K562 (cell line): ENCODE measurements around the gene NOSIP. TPM values are rescaled to one million over a fixed set of nuclear protein-coding genes. Genes with fewer than 3 reads are reported as not detected.

Source experiments
- ATAC-seq: fragments of 200-7000 bp; cut with Tn5 transposase; 3 replicates; pipeline ENCODE4 v1.9.1; 2020; ENCODE audit warnings: moderate library complexity
- BruUV-seq: library from RNA; stranded (reverse); fragments of 400-500 nt; replicated peaks from 2 replicates; lab custom pipeline; 2021; lab: Mats Ljungman, UMichigan
- CTCF ChIA-PET: fragments of 300-600 bp; formaldehyde crosslinking; extraction: SDS; loops from one replicate; lab custom pipeline; 2021; ENCODE audit warnings: low intra/inter-chr PET ratio; lab: Yijun Ruan, JAX
- POLR2A ChIA-PET: fragments of 300-600, 350-650 bp; sonication (Branson Sonifier 250); formaldehyde crosslinking; extraction: SDS; loops from one replicate; lab custom pipeline; 2021; ENCODE audit warnings: antibody characterized with exemption, inconsistent platforms; lab: Yijun Ruan, JAX
- DNase-seq, 4 experiments: peaks; one replicate each; pipeline versions ENCODE4 v3.0.0 to v3.0.0-alpha.2; 2011 to 2018; ENCODE audit warnings: low spot score in 3 of 4, mixed read lengths in 3 of 4; ENCODE audit errors: extremely low read depth in 1 of 4
- FAIRE-seq: peaks from 2 replicates; lab custom pipeline; 2011; peaks lifted over from hg19 to GRCh38; lab: Jason Lieb, UNC
- H2AFZ ChIP-seq: 2 replicates; pipeline ENCODE4 v1.6.0; 2011; ENCODE audit warnings: low read depth, low read length, control low read depth, inconsistent platforms
- H3K27ac ChIP-seq: fragments of 200-600 bp; 3 replicates; pipeline ENCODE4 v1.8.0; 2011; ENCODE audit warnings: low read depth, mild to moderate bottlenecking, control low read depth, inconsistent platforms, low read length, moderate library complexity, mixed read lengths; ENCODE audit errors: extremely low read depth
- H3K27me3 ChIP-seq, 2 experiments: fragments of 300-600 bp in 1 of 2; 2 replicates in 1 of 2; 3 replicates in 1 of 2; pipeline versions ENCODE4 v1.6.0 to v1.8.0; 2011; ENCODE audit warnings: inconsistent platforms in 2 of 2, low read length in 2 of 2, mild to moderate bottlenecking in 1 of 2, mixed read lengths in 1 of 2, moderate library complexity in 1 of 2; ENCODE audit not compliant: control insufficient read depth in 2 of 2, insufficient read depth in 2 of 2
- H3K36me3 ChIP-seq: fragments of 300-600 bp; 3 replicates; pipeline ENCODE4 v1.8.0; 2011; ENCODE audit warnings: mild to moderate bottlenecking, low read length, inconsistent platforms; ENCODE audit not compliant: control insufficient read depth, insufficient read depth
- H3K4me1 ChIP-seq, 2 experiments: fragments of 200-600 bp in 1 of 2; replicated peaks in 1 of 2; 2 replicates in 1 of 2; 3 replicates in 1 of 2; pipeline versions ENCODE4 v1.5.1 to v1.8.0; 2011; ENCODE audit warnings: inconsistent platforms in 2 of 2, low read length in 2 of 2, mild to moderate bottlenecking in 1 of 2, mixed read lengths in 1 of 2, moderate library complexity in 1 of 2; ENCODE audit not compliant: control insufficient read depth in 2 of 2, insufficient read depth in 2 of 2
- H3K4me2 ChIP-seq: 2 replicates; pipeline ENCODE4 v1.6.1; 2011; ENCODE audit warnings: low read length, control low read depth, inconsistent platforms, mixed read lengths; ENCODE audit not compliant: insufficient read depth
- H3K4me3 ChIP-seq: fragments of 200-600 bp; sonication (generic), shearing (Covaris generic); 2 replicates; pipeline ENCODE4 v1.5.1; 2016; ENCODE audit warnings: control low read depth, inconsistent platforms
- H3K79me2 ChIP-seq: fragments of 200-600 bp; 3 replicates; pipeline ENCODE4 v1.8.0; 2011; ENCODE audit warnings: low read length, inconsistent platforms; ENCODE audit not compliant: control insufficient read depth, insufficient read depth
- H3K9ac ChIP-seq, 2 experiments: 2 replicates each; pipeline versions ENCODE4 v1.6.0 to v1.6.1; 2011; ENCODE audit warnings: low read depth in 2 of 2, low read length in 2 of 2, control low read depth in 1 of 2, inconsistent platforms in 1 of 2, mild to moderate bottlenecking in 1 of 2, mixed read lengths in 1 of 2; ENCODE audit not compliant: insufficient read depth in 1 of 2
- H3K9me1 ChIP-seq: one replicate; pipeline ENCODE4 v1.6.0; 2011; ENCODE audit warnings: inconsistent platforms, mild to moderate bottlenecking, low read length, moderate library complexity; ENCODE audit not compliant: control insufficient read depth, insufficient read depth
- H3K9me3 ChIP-seq: replicated peaks from 2 replicates; pipeline ENCODE4 v1.5.1; 2011; ENCODE audit warnings: low read depth, low read length, inconsistent platforms; ENCODE audit not compliant: control insufficient read depth, insufficient read depth
- H4K20me1 ChIP-seq: replicated peaks from 2 replicates; pipeline ENCODE4 v1.6.1; 2011; ENCODE audit warnings: low read length, inconsistent platforms, mixed read lengths; ENCODE audit not compliant: control insufficient read depth, insufficient read depth
- HDAC1 ChIP-seq, 2 experiments: fragments of 450-650 bp; IDR thresholded peaks; 2 replicates each; pipeline ENCODE4 v1.6.1; 2016 to 2017; ENCODE audit warnings: inconsistent platforms in 1 of 2, mild to moderate bottlenecking in 1 of 2, moderate library complexity in 1 of 2
- MAX ChIP-seq: sonication (generic); formaldehyde crosslinking; IDR thresholded peaks from 2 replicates; pipeline ENCODE4 v1.9.0; 2022; ENCODE audit warnings: mild to moderate bottlenecking, missing genetic modification reagents
- MEF2D ChIP-seq: conservative IDR thresholded peaks from 2 replicates; pipeline ENCODE4 v1.6.1; 2016; ENCODE audit warnings: low read depth, missing genetic modification characterization, missing compliant biosample characterization
- NONO ChIP-seq, 2 experiments: fragments of 200-400 bp in 1 of 2; fragments of 450-650 bp in 1 of 2; formaldehyde crosslinking in 1 of 2; IDR thresholded peaks; 2 replicates each; pipeline ENCODE4 v1.6.1; 2017; ENCODE audit warnings: low read depth in 2 of 2, mild to moderate bottlenecking in 2 of 2, moderate library complexity in 2 of 2, low read length in 1 of 2
- SMARCB1 ChIP-seq: IDR thresholded peaks from 2 replicates; pipeline ENCODE4 v1.6.1; 2011; ENCODE audit warnings: improper control_type of control experiment, low read depth; ENCODE audit not compliant: insufficient read length
- STAG1 ChIP-seq: sonication (generic); formaldehyde crosslinking; IDR thresholded peaks from 2 replicates; pipeline ENCODE4 v1.5.0; 2020; ENCODE audit warnings: missing genetic modification reagents, borderline replicate concordance
- TFAM ChIP-seq: fragments of 250-450 bp; sonication (Bioruptor Pico); conservative IDR thresholded peaks from 2 replicates; pipeline ENCODE4 v1.5.0; 2021; ENCODE audit warnings: mild to moderate bottlenecking, moderate library complexity
- THRAP3 ChIP-seq: fragments of 450-650 bp; IDR thresholded peaks from 2 replicates; pipeline ENCODE4 v1.6.1; 2016; ENCODE audit warnings: mild to moderate bottlenecking, inconsistent platforms, borderline replicate concordance
- ZNF780A ChIP-seq: fragments of 250-450 bp; sonication (Bioruptor Pico); IDR thresholded peaks from 2 replicates; pipeline ENCODE4 v1.5.0; 2021; ENCODE audit warnings: mild to moderate bottlenecking
- WGBS: fragments of 100-300 bp; shearing (Covaris generic); methylation state at CpG from one replicate; pipeline ENCODE4 v1.1.6; 2016; ENCODE audit warnings: low coverage, mixed read lengths; ENCODE audit not compliant: insufficient coverage; ENCODE audit errors: missing lambda C conversion rate; 5-methylcytosine and 5-hydroxymethylcytosine counted together
- in situ Hi-C: fragments of 300-500 bp; cut with MboI; formaldehyde crosslinking; loops from 4 replicates; pipeline ENCODE4 v1.15.0; 2018; ENCODE audit warnings: inconsistent platforms, mixed read lengths
- intact Hi-C: fragments of 100-400 bp; cut with micrococcal nuclease; formaldehyde crosslinking; loops from 2 replicates; pipeline ENCODE4 v1.14.2; 2022
- polyA plus RNA-seq, 8 experiments: library from polyadenylated mRNA; depleted of rRNA in 4 of 8; stranded (reverse) in 5 of 8; unstranded in 3 of 8; fragments of >200 nt; fragmentation: Nextera tagmentation in 2 of 8; fragmentation: Illumina TruSeq in 1 of 8; extraction: Ambion mirVana in 2 of 8; extraction: Trizol in 1 of 8; gene quantifications; 2 replicates each; pipeline versions ENCODE4 v1.2.1 to v1.2.3, GENCODE V29; 2011 to 2014; ENCODE audit warnings: inconsistent platforms in 1 of 8, missing spikeins in 1 of 8
- total RNA-seq, 7 experiments: library from RNA; depleted of rRNA in 6 of 7; stranded (reverse); fragments of >200 nt in 6 of 7; fragmentation: Illumina TruSeq in 2 of 7; extraction: Trizol in 2 of 7; gene quantifications; 2 replicates each; pipeline versions ENCODE4 v1.2.1 to v1.2.3, GENCODE V29; 2011 to 2021; ENCODE audit warnings: low replicate concordance in 1 of 7
- TF ChIP-seq, protein P1 (sequence below): fragments of 250-450 bp; sonication (Bioruptor Pico); IDR thresholded peaks from 2 replicates; pipeline ENCODE4 v1.4.0; 2020; ENCODE audit warnings: borderline replicate concordance
- TF ChIP-seq, protein P2 (sequence below): sonication (generic); formaldehyde crosslinking; IDR thresholded peaks from 2 replicates; pipeline ENCODE4 v1.8.0; 2022; ENCODE audit warnings: missing genetic modification reagents, mild to moderate bottlenecking, moderate library complexity, borderline replicate concordance

NOSIP gene
- total and polyA plus RNA-seq, 9 of the 15 experiments (the other 6 are each of a cell fraction or from before 2014, with no cell fraction given), result 14.4 to 153 (median 79.9) TPM

DNA sequence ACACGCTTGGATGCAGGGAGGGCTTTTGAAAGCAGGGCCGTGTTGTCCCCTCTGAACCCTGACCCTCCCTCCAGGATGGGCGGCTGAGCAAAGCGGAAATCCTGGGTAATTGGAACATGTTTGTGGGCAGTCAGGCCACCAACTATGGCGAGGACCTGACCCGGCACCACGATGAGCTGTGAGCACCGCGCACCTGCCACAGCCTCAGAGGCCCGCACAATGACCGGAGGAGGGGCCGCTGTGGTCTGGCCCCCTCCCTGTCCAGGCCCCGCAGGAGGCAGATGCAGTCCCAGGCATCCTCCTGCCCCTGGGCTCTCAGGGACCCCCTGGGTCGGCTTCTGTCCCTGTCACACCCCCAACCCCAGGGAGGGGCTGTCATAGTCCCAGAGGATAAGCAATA lies 37.3 kb downstream of the NOSIP start:
- 65% methylated on average over 12 of the region's 14 CpGs for WGBS
- intact Hi-C loops, result no loop called here
- ChIA-PET POLR2A (interaction anchor here (1.5 kb wide), 1 partner anchor 8 kb away, joined by 5 read pairs; no protein-coding TSS in a partner anchor), CTCF (interaction anchor here (0.6 kb wide), 1 partner anchor 33 kb away, joined by 3 read pairs; no protein-coding TSS in a partner anchor)
- Histone ChIP-seq H2AFZ (no peak overlapping the region), H3K27ac (no peak overlapping the region), H3K9me1 (no peaks in the 10 kb centered on the region), H3K4me3 (no peak overlapping the region), H3K4me1 (peaks cover 2 to 9% of the 10 kb centered on the region in 2 experiments; a peak in 2 of 5 replicates), H3K4me2 (no peak overlapping the region), H3K9ac (no peak overlapping the region), H3K9me3 (no peaks in the 10 kb centered on the region), H3K36me3 (0 out of 3 replicates have a peak, but pooled peaks cover 3% of the 10 kb centered on the region), H4K20me1 (no peaks in the 10 kb centered on the region), H3K27me3 (no peaks in the 10 kb centered on the region), H3K79me2 (no peaks in the 10 kb centered on the region)
- DNase-seq, result peak in 1 of 4 experiments; percentile 9
- in situ Hi-C loops, result loop anchor here (5.0 kb wide), 1 partner anchor 36 kb away; no protein-coding TSS in a partner anchor
- TF ChIP-seq, protein P1, sequence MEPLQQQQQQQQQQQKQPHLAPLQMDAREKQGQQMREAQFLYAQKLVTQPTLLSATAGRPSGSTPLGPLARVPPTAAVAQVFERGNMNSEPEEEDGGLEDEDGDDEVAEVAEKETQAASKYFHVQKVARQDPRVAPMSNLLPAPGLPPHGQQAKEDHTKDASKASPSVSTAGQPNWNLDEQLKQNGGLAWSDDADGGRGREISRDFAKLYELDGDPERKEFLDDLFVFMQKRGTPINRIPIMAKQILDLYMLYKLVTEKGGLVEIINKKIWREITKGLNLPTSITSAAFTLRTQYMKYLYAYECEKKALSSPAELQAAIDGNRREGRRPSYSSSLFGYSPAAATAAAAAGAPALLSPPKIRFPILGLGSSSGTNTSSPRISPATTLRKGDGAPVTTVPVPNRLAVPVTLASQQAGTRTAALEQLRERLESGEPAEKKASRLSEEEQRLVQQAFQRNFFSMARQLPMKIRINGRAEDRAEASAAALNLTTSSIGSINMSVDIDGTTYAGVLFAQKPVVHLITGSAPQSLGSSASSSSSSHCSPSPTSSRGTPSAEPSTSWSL, result no peak
- TF ChIP-seq, protein P2, sequence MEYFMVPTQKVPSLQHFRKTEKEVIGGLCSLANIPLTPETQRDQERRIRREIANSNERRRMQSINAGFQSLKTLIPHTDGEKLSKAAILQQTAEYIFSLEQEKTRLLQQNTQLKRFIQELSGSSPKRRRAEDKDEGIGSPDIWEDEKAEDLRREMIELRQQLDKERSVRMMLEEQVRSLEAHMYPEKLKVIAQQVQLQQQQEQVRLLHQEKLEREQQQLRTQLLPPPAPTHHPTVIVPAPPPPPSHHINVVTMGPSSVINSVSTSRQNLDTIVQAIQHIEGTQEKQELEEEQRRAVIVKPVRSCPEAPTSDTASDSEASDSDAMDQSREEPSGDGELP (CRISPR knock-in tag), result no peak
- TF ChIP-seq MAX (no peak), ZNF780A (CRISPR knock-in tag) (no peak), STAG1 (CRISPR knock-in tag) (no peak), SMARCB1 (no peak), THRAP3 (no peak), TFAM (CRISPR knock-in tag) (no peak), MEF2D (tag) (no peak), NONO (IDR thresholded peaks at IDR 0.05; ENCODE audit: low read depth in 2 of 2, low read length in 1 of 2) (no peak), HDAC1 (IDR thresholded peaks at IDR 0.05) (no peak)
- FAIRE-seq, result no peak
- no TSS peak for BruUV-seq
- ATAC-seq, result no peak
